Fibroblast of skin of scalp (primary cell): Measurements from ENCODE around the gene GPATCH2L. TPM values are rescaled to one million over a fixed set of nuclear protein-coding genes. Genes with fewer than 3 reads are reported as not detected.
A peak's percentile ranks its signal among the peaks of the same experiment; 100 is the strongest.

Experiments used
- DNase-seq: peaks from one replicate; pipeline ENCODE4 v3.0.0-alpha.2; 2013
- polyA plus RNA-seq, 2 experiments: library from polyadenylated mRNA; unstranded; fragments of 120-200 nt; gene quantifications; one replicate each; pipeline ENCODE4 v1.2.1, GENCODE V29; 2013; ENCODE audit not compliant: insufficient read length in 2 of 2

GPATCH2L gene
- 21.2 TPM for polyA plus RNA-seq (2013, experiment 1 of 2; ENCODE audit: insufficient read length)
- 19.7 TPM for polyA plus RNA-seq (2013, experiment 2 of 2; ENCODE audit: insufficient read length)

- DNase-seq: peak; percentile 93
Measured at GRCh38 chr14:76151398-76152332, at the start of gene GPATCH2L. Gene GPATCH2L, plus strand, starts transcription at chr14:76151922. Its CDS starts 2,442 bp downstream, at chr14:76154364.

DNA sequence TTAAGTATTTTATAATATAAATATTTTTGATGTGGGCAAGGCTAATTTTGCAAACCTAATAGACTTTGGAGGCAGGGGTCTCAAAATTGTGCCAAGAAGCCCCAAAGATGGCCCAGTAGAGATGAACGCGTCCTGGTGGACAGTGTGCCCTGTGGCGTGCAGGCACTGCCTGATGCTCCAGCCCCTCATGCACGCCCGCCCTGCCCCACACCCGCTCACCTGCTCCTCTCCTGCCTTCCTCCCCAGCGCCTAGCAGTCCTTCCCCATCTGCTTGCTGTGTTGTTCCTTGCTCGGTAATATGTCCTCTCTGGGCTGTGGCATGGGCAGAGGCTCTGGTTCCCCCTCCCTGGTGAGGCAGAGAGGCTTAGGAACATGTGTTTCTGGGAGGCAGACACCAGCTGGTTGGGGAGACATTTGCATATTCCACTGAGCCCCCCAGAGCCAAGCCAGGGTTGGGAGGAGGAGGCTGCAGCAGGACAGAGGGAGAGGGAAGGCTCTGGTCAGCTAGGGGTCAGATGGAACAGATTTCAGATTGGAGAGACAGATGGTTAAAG is 46.8 kb upstream of the GPATCH2L start:
- DNase-seq: no peak

DNA sequence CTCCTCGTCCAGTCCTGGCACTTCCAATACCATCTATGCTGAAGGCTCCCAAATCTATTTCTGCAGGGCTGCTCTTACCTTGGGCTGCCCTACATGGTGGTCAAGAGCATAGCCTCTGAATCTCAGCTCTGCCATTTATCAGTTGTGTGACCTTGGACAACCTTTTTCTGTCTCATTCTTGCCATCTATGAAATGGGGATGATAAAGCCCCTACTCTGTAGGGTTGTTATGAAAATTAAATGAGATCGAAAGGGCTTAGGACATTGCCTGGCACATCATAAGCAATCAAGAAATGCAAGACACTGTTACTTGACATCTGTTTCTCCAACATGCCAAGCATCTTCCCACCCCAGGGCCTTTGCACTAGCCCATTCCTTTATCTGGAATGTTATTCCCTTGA is 45.5 kb upstream of the GPATCH2L start:
- no peak for DNase-seq

- DNase-seq: peak; percentile 29
Measured at GRCh38 chr14:76109087-76109880, 42.4 kb upstream of the GPATCH2L start.

GRCh38 chr14:76112889-76113624 is 38.7 kb upstream of the GPATCH2L start:
- DNase-seq: no peak

DNA sequence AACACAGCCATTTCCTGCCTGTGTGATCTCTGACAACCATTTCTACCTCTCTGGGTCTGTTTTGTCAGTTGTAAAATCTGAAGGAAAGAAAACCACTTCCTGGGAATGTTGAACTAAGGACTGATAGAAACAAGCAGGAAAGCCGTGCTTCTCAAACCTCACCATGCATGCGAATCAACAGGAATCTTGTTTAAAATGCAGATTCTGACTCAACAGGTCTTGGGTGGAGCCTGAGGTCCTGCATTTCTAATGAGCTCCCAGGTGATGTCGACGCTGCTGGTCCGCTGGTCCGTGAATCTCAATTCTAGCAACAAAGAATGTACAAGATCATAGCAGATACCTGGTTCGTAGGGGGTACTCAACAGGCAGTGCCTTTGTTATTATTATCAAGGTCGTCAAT is 38.0 kb upstream of the GPATCH2L start:
- DNase-seq: no peak

DNA sequence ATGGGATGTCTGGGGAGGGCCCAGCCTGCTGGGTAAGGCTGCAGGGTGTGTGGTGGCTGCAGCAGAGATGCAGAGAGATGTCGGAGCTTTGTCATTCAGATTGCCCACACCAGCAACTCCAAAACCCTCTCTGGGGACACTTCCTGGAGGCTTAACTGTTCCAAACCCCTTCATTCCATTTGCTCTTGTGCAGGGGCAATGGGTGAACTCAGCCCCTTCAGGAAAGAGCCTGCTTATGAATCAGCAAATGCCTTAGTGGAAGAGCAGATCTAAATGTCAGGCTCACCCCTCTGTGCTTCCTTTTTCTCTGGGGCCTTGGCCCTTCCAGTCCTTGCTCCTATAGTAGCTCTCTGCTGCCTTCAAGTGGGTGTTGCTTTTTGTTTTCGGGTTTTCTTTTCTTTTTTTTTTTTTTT is 36.7 kb upstream of the GPATCH2L start:
- no peak for DNase-seq

- DNase-seq: no peak
Measured at GRCh38 chr14:76117789-76118484, 33.8 kb upstream of the GPATCH2L start.

DNA sequence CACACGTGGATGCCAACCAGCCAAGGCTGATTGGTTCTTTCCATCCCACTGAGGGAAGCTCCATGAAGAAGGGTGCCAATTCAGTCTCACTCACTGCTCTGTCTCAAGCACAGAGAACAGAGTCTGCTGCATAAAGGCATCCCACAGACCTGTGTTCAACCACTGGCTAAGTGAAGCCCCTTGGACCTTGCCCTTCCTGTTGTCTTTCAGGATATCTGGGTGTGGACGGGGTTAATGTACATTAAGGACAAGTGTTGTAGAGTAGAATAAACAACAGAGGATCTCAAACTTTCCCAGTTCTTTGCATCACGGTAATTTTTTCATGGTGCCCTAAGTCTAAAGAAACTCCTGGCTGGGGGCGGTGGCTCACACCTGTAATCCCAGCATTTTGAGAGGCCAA is 33.1 kb upstream of the GPATCH2L start:
- no peak for DNase-seq

DNA sequence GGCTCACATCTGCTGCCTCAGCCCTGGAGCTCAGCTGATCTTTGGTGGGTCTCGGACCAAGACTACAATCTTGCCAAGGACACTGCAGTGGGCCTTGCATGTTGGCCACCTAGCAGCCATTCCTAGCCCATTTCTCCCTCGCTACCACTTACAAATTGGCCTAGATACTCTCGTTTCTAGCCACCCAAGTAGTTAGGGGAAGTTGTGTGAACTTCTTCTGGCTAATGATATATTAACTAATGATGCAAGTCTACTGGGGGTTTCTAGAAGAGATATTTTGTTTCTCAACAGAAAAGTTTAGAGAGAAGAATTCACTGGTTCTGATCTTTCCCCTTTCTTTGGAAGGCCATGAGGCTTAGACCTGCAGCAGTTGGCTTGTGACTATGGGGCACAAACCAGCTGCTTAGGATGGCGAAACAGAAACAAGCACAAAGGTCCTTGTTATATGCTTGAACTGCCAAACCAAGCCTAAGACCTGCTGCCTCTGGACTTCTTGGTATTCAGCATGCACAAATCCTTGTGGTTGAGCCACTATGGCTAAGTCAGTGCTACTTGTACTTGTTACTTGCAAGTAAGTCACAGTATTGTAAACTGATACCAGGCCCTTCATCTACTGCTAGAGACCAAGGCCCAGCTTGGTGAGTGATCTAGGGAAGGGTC is 30.5 kb upstream of the GPATCH2L start:
- no peak for DNase-seq

DNA sequence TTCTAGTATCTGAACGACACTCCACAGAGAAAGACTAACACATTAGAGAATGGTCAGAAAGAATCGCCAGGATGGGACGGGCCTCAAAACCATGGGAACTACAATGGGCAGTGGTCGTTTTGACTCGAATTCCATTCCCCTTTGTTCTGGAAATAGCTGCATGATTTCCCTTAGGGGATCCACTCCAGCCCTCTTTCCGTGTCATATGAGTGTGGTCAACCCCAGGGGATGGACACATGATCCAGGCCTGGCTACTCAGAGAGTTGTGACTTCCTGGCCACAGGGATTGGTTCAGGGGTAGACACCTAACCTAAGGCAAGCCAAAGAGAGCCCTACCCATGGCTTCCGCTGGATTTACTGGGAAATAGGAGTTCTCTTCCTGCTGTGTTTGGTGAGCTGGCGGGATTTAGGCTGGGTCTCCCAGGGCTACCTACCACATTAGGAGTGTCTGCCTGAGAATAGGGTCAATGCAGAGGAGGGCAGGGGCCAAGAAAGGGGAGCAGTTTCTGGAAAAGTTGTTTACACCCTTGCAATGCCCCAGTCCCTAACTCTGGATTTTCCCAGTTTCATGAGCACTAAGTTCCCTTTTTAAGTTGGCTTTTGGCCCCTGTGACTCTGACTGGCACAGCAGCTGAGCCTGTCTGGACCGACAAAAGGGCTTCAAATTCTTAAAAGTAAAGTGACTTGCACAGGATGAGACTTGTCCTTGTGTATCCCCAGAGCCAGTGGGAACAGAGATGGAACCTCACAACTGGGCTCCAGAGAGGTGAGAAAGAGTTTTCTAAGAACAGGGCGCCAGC is 28.1 kb upstream of the GPATCH2L start:
- DNase-seq: no peak

GRCh38 chr14:76125511-76125910 is 26.2 kb upstream of the GPATCH2L start:
- DNase-seq: no peak

GRCh38 chr14:76126076-76126475 is 25.6 kb upstream of the GPATCH2L start:
- DNase-seq: no peak

GRCh38 chr14:76129851-76130576 is 21.7 kb upstream of the GPATCH2L start:
- DNase-seq: no peak

DNA sequence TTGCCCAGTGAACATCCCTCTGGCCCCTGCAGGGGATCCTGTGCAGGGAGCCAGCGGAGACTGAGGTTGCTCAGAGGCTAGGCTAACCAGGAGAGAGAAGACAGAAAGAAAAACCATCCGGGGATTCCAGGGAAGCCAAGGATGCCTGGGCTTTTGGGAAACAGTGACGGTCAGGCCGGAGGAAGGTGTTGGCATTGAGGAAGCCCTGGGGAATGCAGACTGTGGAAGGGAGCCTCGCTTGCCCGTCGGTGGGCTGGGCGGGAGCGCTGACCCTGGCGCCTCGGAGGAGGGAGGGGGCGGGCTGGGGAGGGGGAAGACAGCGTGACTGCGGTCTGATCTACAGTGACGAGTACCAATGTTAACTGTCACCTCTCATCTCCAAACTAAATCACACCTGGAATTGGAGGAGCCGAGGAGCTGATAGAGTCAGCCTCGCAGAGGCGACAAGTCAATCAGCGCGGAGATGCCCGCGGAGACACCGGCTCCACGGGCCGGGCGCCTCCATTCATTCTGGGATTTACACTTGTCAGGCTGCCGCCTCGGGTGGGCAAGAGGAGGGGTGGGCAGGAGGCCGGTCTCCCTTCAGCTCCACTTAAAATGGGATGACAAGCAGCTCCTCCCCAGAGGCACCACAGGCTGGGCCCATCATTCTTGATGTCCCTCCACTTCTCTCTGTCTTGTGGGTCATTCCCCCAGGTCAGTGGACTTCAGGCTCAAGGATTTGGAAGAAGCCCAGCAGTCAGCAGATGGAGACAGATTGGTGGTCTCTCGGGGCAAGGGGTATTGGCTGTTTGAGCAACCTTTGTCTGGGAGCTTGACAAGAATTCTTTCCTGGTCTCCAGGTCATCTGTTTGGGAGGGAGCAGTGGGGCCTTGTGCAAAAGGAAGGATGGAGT is 20.4 kb upstream of the GPATCH2L start:
- no peak for DNase-seq

- peak; percentile 34 for DNase-seq
Measured at GRCh38 chr14:76133103-76133502, 18.6 kb upstream of the GPATCH2L start.

- DNase-seq: no peak
Measured at GRCh38 chr14:76134231-76134630, 17.5 kb upstream of the GPATCH2L start.

DNA sequence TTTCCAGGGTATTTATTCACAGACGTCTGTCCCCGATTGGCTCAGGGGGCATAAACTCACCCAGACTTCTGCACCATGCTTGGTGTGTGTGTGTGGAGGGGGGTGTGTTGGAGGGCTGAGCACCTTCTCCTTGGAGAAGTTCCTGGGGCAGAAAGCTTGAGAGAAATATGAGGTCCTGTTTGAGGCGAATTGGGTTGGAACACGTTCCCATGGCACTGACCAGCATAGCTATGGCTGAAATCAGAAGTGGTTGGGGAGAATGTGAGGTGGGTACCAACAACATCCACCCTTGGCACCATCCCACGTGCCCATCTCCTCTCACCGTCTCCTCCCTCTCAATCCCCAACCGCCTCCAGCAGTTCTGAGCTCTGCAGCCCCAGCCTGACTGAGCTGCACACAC is 16.0 kb upstream of the GPATCH2L start:
- no peak for DNase-seq
